IMR-90 (cell line): ENCODE data around the gene SCN4A. TPM values are rescaled to one million over a fixed set of nuclear protein-coding genes. Genes with fewer than 3 reads are reported as not detected.

ENCODE experiments used
- ATAC-seq: fragments of 200-7000 bp; cut with Tn5 transposase; 2 replicates; pipeline ENCODE4 v1.9.1; 2020; ENCODE audit warnings: low read depth, mild to moderate bottlenecking, moderate library complexity
- BruUV-seq: library from RNA; stranded (reverse); fragments of 400-500 nt; replicated peaks from 2 replicates; lab custom pipeline; 2021; lab: Mats Ljungman, UMichigan
- CTCF ChIA-PET: fragments of 300-600 bp; formaldehyde crosslinking; extraction: SDS; loops from one replicate; lab custom pipeline; 2021; ENCODE audit warnings: antibody characterized with exemption; lab: Yijun Ruan, JAX
- POLR2A ChIA-PET: fragments of 300-600 bp; sonication (Branson Sonifier 250); formaldehyde crosslinking; loops from one replicate; lab custom pipeline; 2022; ENCODE audit warnings: antibody characterized with exemption; ENCODE audit not compliant: unreplicated experiment; lab: Charles Lee
- DNase-seq: peaks from one replicate; pipeline ENCODE4 v3.0.0; 2013
- H2AFZ ChIP-seq: replicated peaks from 2 replicates; pipeline ENCODE3; 2013; ENCODE audit warnings: low read length, mild to moderate bottlenecking; ENCODE audit not compliant: poor library complexity
- H2AK5ac ChIP-seq: 2 replicates; pipeline ENCODE4 v1.6.1; 2013; ENCODE audit warnings: low read depth, low read length, inconsistent platforms
- H2AK9ac ChIP-seq: replicated peaks from 2 replicates; pipeline ENCODE3; 2013; ENCODE audit warnings: mild to moderate bottlenecking, low read depth, low read length, moderate library complexity; ENCODE audit not compliant: poor library complexity
- H2BK120ac ChIP-seq: 2 replicates; pipeline ENCODE4 v1.6.1; 2013; ENCODE audit warnings: low read depth, low read length, inconsistent platforms
- H2BK15ac ChIP-seq: 3 replicates; pipeline ENCODE4 v1.6.1; 2013; ENCODE audit warnings: low read depth, low read length, inconsistent platforms
- H2BK20ac ChIP-seq: 2 replicates; pipeline ENCODE4 v1.6.1; 2013; ENCODE audit warnings: low read depth, mild to moderate bottlenecking, inconsistent platforms, low read length, moderate library complexity
- H2BK5ac ChIP-seq: 2 replicates; pipeline ENCODE4 v1.6.1; 2013; ENCODE audit warnings: mild to moderate bottlenecking, low read depth, low read length, inconsistent platforms; ENCODE audit not compliant: poor library complexity, severe bottlenecking
- H3K14ac ChIP-seq: replicated peaks from 2 replicates; pipeline ENCODE4 v1.6.1; 2013; ENCODE audit warnings: low read depth, low read length, inconsistent platforms
- H3K18ac ChIP-seq: 2 replicates; pipeline ENCODE4 v1.6.1; 2013; ENCODE audit warnings: low read depth, low read length, control low read depth
- H3K23ac ChIP-seq: 2 replicates; pipeline ENCODE4 v1.6.1; 2013; ENCODE audit warnings: low read depth, low read length, inconsistent platforms
- H3K27ac ChIP-seq: 2 replicates; pipeline ENCODE4 v1.5.1; 2013; ENCODE audit warnings: mild to moderate bottlenecking, control low read depth, low read length; ENCODE audit not compliant: insufficient read depth
- H3K27me3 ChIP-seq: 2 replicates; pipeline ENCODE4 v1.6.1; 2013; ENCODE audit warnings: low read length; ENCODE audit not compliant: control insufficient read depth, insufficient read depth
- H3K36me3 ChIP-seq: 2 replicates; pipeline ENCODE4 v1.6.1; 2013; ENCODE audit warnings: low read length, mixed read lengths; ENCODE audit not compliant: control insufficient read depth, insufficient read depth
- H3K4ac ChIP-seq: 2 replicates; pipeline ENCODE4 v1.6.1; 2013; ENCODE audit warnings: low read depth, low read length, inconsistent platforms
- H3K4me1 ChIP-seq: 2 replicates; pipeline ENCODE4 v1.6.1; 2013; ENCODE audit warnings: low read length, mixed read lengths; ENCODE audit not compliant: control insufficient read depth, insufficient read depth
- H3K4me2 ChIP-seq: 2 replicates; pipeline ENCODE4 v1.6.1; 2013; ENCODE audit warnings: low read depth, mild to moderate bottlenecking, control low read depth, low read length, moderate library complexity
- H3K4me3 ChIP-seq: 2 replicates; pipeline ENCODE4 v1.5.1; 2013; ENCODE audit warnings: low read depth, mild to moderate bottlenecking, control low read depth, low read length, moderate library complexity; ENCODE audit not compliant: insufficient read depth
- H3K56ac ChIP-seq: 2 replicates; pipeline ENCODE4 v1.6.1; 2013; ENCODE audit warnings: low read length, inconsistent platforms; ENCODE audit not compliant: insufficient read depth; ENCODE audit errors: extremely low read depth
- H3K79me1 ChIP-seq, 2 experiments: 2 replicates each; pipeline ENCODE4 v1.6.1; 2013; ENCODE audit warnings: low read length in 2 of 2, inconsistent platforms in 1 of 2, low read depth in 1 of 2
- H3K9ac ChIP-seq: 2 replicates; pipeline ENCODE4 v1.6.1; 2013; ENCODE audit warnings: low read depth, low read length, control low read depth
- H3K9me1 ChIP-seq: 2 replicates; pipeline ENCODE4 v1.6.1; 2013; ENCODE audit warnings: low read length, inconsistent platforms; ENCODE audit not compliant: insufficient read depth
- H3K9me3 ChIP-seq: 2 replicates; pipeline ENCODE4 v1.6.1; 2013; ENCODE audit warnings: low read length; ENCODE audit not compliant: control insufficient read depth, insufficient read depth
- H4K20me1 ChIP-seq: 2 replicates; pipeline ENCODE4 v1.6.1; 2013; ENCODE audit warnings: low read length, inconsistent platforms; ENCODE audit not compliant: insufficient read depth
- H4K5ac ChIP-seq: 2 replicates; pipeline ENCODE4 v1.6.1; 2013; ENCODE audit warnings: mild to moderate bottlenecking, low read depth, low read length, control low read depth
- H4K8ac ChIP-seq, 2 experiments: 2 replicates each; pipeline ENCODE4 v1.6.1; 2013; ENCODE audit warnings: low read depth in 2 of 2, low read length in 2 of 2, control low read depth in 1 of 2, inconsistent platforms in 1 of 2
- H4K91ac ChIP-seq: 2 replicates; pipeline ENCODE4 v1.6.1; 2013; ENCODE audit warnings: low read depth, low read length, inconsistent platforms; ENCODE audit not compliant: insufficient read depth
- BHLHE40 ChIP-seq: fragments of 150-350 bp; IDR thresholded peaks from 2 replicates; pipeline ENCODE4 v1.6.1; 2016; ENCODE audit warnings: mild to moderate bottlenecking, low read depth, low read length
- CEBPB ChIP-seq: IDR thresholded peaks from 2 replicates; pipeline ENCODE4 v1.6.1; 2012; ENCODE audit warnings: low read depth, low read length, improper control_type of control experiment
- CHD1 ChIP-seq: IDR thresholded peaks from 2 replicates; pipeline ENCODE4 v1.6.1; 2012; ENCODE audit warnings: low read depth, low read length, improper control_type of control experiment
- CTCF ChIP-seq: conservative IDR thresholded peaks from 2 replicates; pipeline ENCODE4 v1.5.1; 2012; ENCODE audit warnings: mild to moderate bottlenecking, low read depth, low read length, improper control_type of control experiment
- FOS ChIP-seq: fragments of 150-350 bp; IDR thresholded peaks from 2 replicates; pipeline ENCODE4 v1.6.1; 2016; ENCODE audit warnings: low read depth, low read length
- MAFK ChIP-seq: IDR thresholded peaks from 2 replicates; pipeline ENCODE4 v1.6.1; 2012; ENCODE audit warnings: low read depth, low read length, improper control_type of control experiment
- MAZ ChIP-seq: IDR thresholded peaks from 2 replicates; pipeline ENCODE4 v1.6.1; 2012; ENCODE audit warnings: low read depth, mild to moderate bottlenecking, low read length, improper control_type of control experiment, moderate library complexity, borderline replicate concordance
- MXI1 ChIP-seq: IDR thresholded peaks from 2 replicates; pipeline ENCODE4 v1.6.1; 2012; ENCODE audit warnings: low read depth, mild to moderate bottlenecking, low read length, moderate library complexity, borderline replicate concordance
- NFE2L2 ChIP-seq: fragments of 150-350 bp; IDR thresholded peaks from 2 replicates; pipeline ENCODE4 v1.6.1; 2016; ENCODE audit warnings: low read depth, mild to moderate bottlenecking, low read length
- POLR2A ChIP-seq: IDR thresholded peaks from 2 replicates; pipeline ENCODE4 v1.6.1; 2012; ENCODE audit warnings: mild to moderate bottlenecking, low read depth, low read length
- RAD21 ChIP-seq: IDR thresholded peaks from 2 replicates; pipeline ENCODE4 v1.6.1; 2012; ENCODE audit warnings: low read length, improper control_type of control experiment
- RCOR1 ChIP-seq: IDR thresholded peaks from 2 replicates; pipeline ENCODE4 v1.6.1; 2012; ENCODE audit warnings: mild to moderate bottlenecking, low read length, improper control_type of control experiment; ENCODE audit not compliant: insufficient replicate concordance
- RFX5 ChIP-seq: IDR thresholded peaks from 2 replicates; pipeline ENCODE4 v1.8.0; 2012; ENCODE audit warnings: low read depth, mild to moderate bottlenecking, low read length, moderate library complexity
- SMC3 ChIP-seq: fragments of 150-350 bp; IDR thresholded peaks from 2 replicates; pipeline ENCODE4 v1.6.1; 2016; ENCODE audit warnings: low read depth, mild to moderate bottlenecking, antibody characterized with exemption, low read length, moderate library complexity
- USF2 ChIP-seq: fragments of 150-350 bp; IDR thresholded peaks from 2 replicates; pipeline ENCODE4 v1.6.1; 2017; ENCODE audit warnings: mild to moderate bottlenecking, antibody characterized with exemption, low read length, low read depth
- WGBS, 2 experiments: methylation state at CpG; one replicate each; pipeline versions ENCODE4 v1.1.5 to v1.1.7; 2013; ENCODE audit warnings: missing lambda C conversion rate in 2 of 2; ENCODE audit not compliant: insufficient read length in 1 of 2; ENCODE audit errors: extremely low coverage in 2 of 2; 5-methylcytosine and 5-hydroxymethylcytosine counted together
- dilution Hi-C: fragments of 300-500 bp; cut with HindIII; formaldehyde crosslinking; loops from one replicate; pipeline ENCODE4 v1.14.3; 2018; ENCODE audit warnings: low sequenced_read_pairs; ENCODE audit not compliant: unreplicated experiment
- in situ Hi-C: fragments of 300-500 bp; cut with MboI; formaldehyde crosslinking; loops from 3 replicates; pipeline ENCODE4 v1.14.3; 2019; ENCODE audit warnings: low sequenced_read_pairs, inconsistent platforms, mixed read lengths
- intact Hi-C: fragments of 100-400 bp; cut with micrococcal nuclease; formaldehyde crosslinking; loops from 2 replicates; pipeline ENCODE4 v1.10.0; 2022
- polyA plus RNA-seq, 3 experiments: library from polyadenylated mRNA; depleted of rRNA; stranded (reverse); fragments of >200 nt; gene quantifications; 2 replicates each; pipeline ENCODE4 v1.2.3, GENCODE V29; 2012; ENCODE audit warnings: low replicate concordance in 1 of 3
- total RNA-seq: library from RNA; depleted of rRNA; stranded (reverse); fragments of >200 nt; gene quantifications from 2 replicates; pipeline ENCODE4 v1.2.3, GENCODE V29; 2012
- TF ChIP-seq, protein P1 (sequence below): fragments of 150-350 bp; IDR thresholded peaks from 2 replicates; pipeline ENCODE4 v1.6.1; 2016; ENCODE audit warnings: low read depth, mild to moderate bottlenecking, low read length, moderate library complexity, borderline replicate concordance

Gene SCN4A
- total and polyA plus RNA-seq, 2 of the 4 experiments (the other 2 are of a cell fraction): not detected

GRCh38 chr17:63911041-63911635 is 61.6 kb downstream of the SCN4A start, which contains the start of gene CSHL1:
Gene CSHL1, minus strand, starts transcription at chr17:63911258. Its CDS starts 62 bp downstream, at chr17:63911196.
- Histone ChIP-seq H3K4me1 (no peaks in the 10 kb centered on the region), H3K23ac (no peak within 1 kb of the TSS), H3K9me3 (no peaks in the 10 kb centered on the region), H2AK9ac (no peak within 1 kb of the TSS), H4K5ac (no peak within 1 kb of the TSS), H3K27ac (no peak within 1 kb of the TSS), H4K20me1 (no peaks in the 10 kb centered on the region), H3K36me3 (no peaks in the 10 kb centered on the region), H3K79me1 (no peaks in the 10 kb centered on the region), H4K91ac (no peak within 1 kb of the TSS), H3K27me3 (peaks cover 42% of the 10 kb centered on the region), H2BK20ac (no peak within 1 kb of the TSS), H3K4me3 (no peak within 1 kb of the TSS), H3K4me2 (no peak within 1 kb of the TSS), H3K9ac (no peak within 1 kb of the TSS), H4K8ac (no peak within 1 kb of the TSS), H3K56ac (no peak within 1 kb of the TSS), H3K14ac (no peak within 1 kb of the TSS), H3K4ac (no peak within 1 kb of the TSS), H3K18ac (no peak within 1 kb of the TSS), H3K9me1 (no peaks in the 10 kb centered on the region), H2BK15ac (no peak within 1 kb of the TSS), H2AFZ (no peak within 1 kb of the TSS), H2AK5ac (no peak within 1 kb of the TSS; the same call in 1 of the 2 replicates), H2BK5ac (no peak within 1 kb of the TSS), H2BK120ac (no peak within 1 kb of the TSS)
- intact Hi-C loops (loop anchor here (10.0 kb wide), 1 partner anchor 374 kb away; no protein-coding TSS in a partner anchor), dilution Hi-C loops (no loop called here), in situ Hi-C loops (loop anchor here (10.0 kb wide), 2 partner anchors 114 to 374 kb away; partner anchors contain the start of gene ICAM2)
- no peak for TF ChIP-seq BHLHE40
- TF ChIP-seq SMC3: no peak
- no peak for TF ChIP-seq POLR2A
- no peak for TF ChIP-seq FOS
- TF ChIP-seq CHD1: no peak
- no peak for TF ChIP-seq MAFK
- no peak for TF ChIP-seq RFX5
- no peak for TF ChIP-seq NFE2L2
- TF ChIP-seq CEBPB: no peak
- TF ChIP-seq USF2: no peak
- TF ChIP-seq MAZ: no peak
- no peak for TF ChIP-seq CTCF
- TF ChIP-seq MXI1: no peak
- no peak for TF ChIP-seq RAD21
- no peak for TF ChIP-seq RCOR1
- TF ChIP-seq, protein P1, sequence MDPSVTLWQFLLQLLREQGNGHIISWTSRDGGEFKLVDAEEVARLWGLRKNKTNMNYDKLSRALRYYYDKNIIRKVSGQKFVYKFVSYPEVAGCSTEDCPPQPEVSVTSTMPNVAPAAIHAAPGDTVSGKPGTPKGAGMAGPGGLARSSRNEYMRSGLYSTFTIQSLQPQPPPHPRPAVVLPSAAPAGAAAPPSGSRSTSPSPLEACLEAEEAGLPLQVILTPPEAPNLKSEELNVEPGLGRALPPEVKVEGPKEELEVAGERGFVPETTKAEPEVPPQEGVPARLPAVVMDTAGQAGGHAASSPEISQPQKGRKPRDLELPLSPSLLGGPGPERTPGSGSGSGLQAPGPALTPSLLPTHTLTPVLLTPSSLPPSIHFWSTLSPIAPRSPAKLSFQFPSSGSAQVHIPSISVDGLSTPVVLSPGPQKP: no peak
- DNase-seq (no peak), ATAC-seq (no peak)
- WGBS, 2 experiments: 60% methylated on average over 5 of the region's 15 CpGs; no CpG with 5 or more reads in 1 of the 2 experiments
- BruUV-seq: no TSS peak
- ChIA-PET CTCF (interaction anchor here (1.0 to 1.5 kb wide), 2 partner anchors 46 to 235 kb away, joined by 3 to 4 read pairs; no protein-coding TSS in a partner anchor), POLR2A (no interaction called here)
